ENCODE data around the gene TPM3.
A peak's percentile ranks its signal among the peaks of the same experiment; 100 is the strongest.

TPM3 gene

GRCh38 chr1:154220071-154220969, 28.4 kb upstream of the TPM3 start, which contains the start of gene UBAP2L:
TSS of gene UBAP2L (plus strand) at chr1:154220955. CDS start at chr1:154225124, 4,169 bp downstream.
- peaks cover 55% of the 10 kb centered on the region for H3K4me1 ChIP-seq (ENCODE audit: insufficient read depth, low read length, poor library complexity, severe bottlenecking)
- peaks cover 11% of the 10 kb centered on the region for H3K36me3 ChIP-seq (ENCODE audit: insufficient read depth, low read length)
- H3K9ac ChIP-seq (ENCODE audit: low read depth, low read length, poor library complexity, severe bottlenecking): peak within 1 kb of the TSS; percentile 97
- H2AFZ ChIP-seq (ENCODE audit: low read length): peak within 1 kb of the TSS; percentile 76
- TF ChIP-seq EZH2phosphoT487 (IDR thresholded peaks at IDR 0.05; ENCODE audit: borderline replicate concordance) (no peak), CTCF (conservative IDR thresholded peaks at IDR 0.05; ENCODE audit: low read length) (no peak)
- peak within 1 kb of the TSS; percentile 99 for H3K4me2 ChIP-seq (ENCODE audit: low read depth, low read length, poor library complexity, severe bottlenecking)
- no peaks in the 10 kb centered on the region for H3F3A ChIP-seq (ENCODE audit: low read depth)
- H3K27me3 ChIP-seq (ENCODE audit: insufficient read depth, low read length, poor library complexity, severe bottlenecking): no peaks in the 10 kb centered on the region
- peaks cover 68% of the 10 kb centered on the region for H4K20me1 ChIP-seq (ENCODE audit: insufficient read depth, low read length, poor library complexity, severe bottlenecking)
- H3K79me2 ChIP-seq (ENCODE audit: insufficient read depth, low read length): peaks cover 95% of the 10 kb centered on the region
- H3K9me2 ChIP-seq (replicated peaks; ENCODE audit: low read depth, low read length): no peaks in the 10 kb centered on the region
- H3K4me3 ChIP-seq (ENCODE audit: low read length, poor library complexity, severe bottlenecking): peak within 1 kb of the TSS; percentile 91
- no peaks in the 10 kb centered on the region for H3K9me3 ChIP-seq (ENCODE audit: insufficient read depth, low read depth, low read length)

GRCh38 chr1:154219541-154219940, 27.6 kb upstream of the TPM3 start:
- Histone ChIP-seq H3K9me2 (replicated peaks; ENCODE audit: low read depth, low read length) (no peaks in the 10 kb centered on the region), H3K9ac (ENCODE audit: low read depth, low read length, poor library complexity, severe bottlenecking) (peak overlapping the region; percentile 96), H3K4me3 (ENCODE audit: low read length, poor library complexity, severe bottlenecking) (peak overlapping the region; percentile 91), H3K4me2 (ENCODE audit: low read depth, low read length, poor library complexity, severe bottlenecking) (peak overlapping the region; percentile 95), H2AFZ (ENCODE audit: low read length) (no peak overlapping the region), H3K36me3 (ENCODE audit: insufficient read depth, low read length) (peaks cover 7% of the 10 kb centered on the region), H3K79me2 (ENCODE audit: insufficient read depth, low read length) (peaks cover 88% of the 10 kb centered on the region), H3K9me3 (ENCODE audit: insufficient read depth, low read depth, low read length) (no peaks in the 10 kb centered on the region), H3F3A (ENCODE audit: low read depth) (no peaks in the 10 kb centered on the region), H3K27me3 (ENCODE audit: insufficient read depth, low read length, poor library complexity, severe bottlenecking) (no peaks in the 10 kb centered on the region), H3K4me1 (ENCODE audit: insufficient read depth, low read length, poor library complexity, severe bottlenecking) (peaks cover 51% of the 10 kb centered on the region), H4K20me1 (ENCODE audit: insufficient read depth, low read length, poor library complexity, severe bottlenecking) (peaks cover 61% of the 10 kb centered on the region)
- TF ChIP-seq CTCF (conservative IDR thresholded peaks at IDR 0.05; ENCODE audit: low read length): no peak
- no peak for TF ChIP-seq EZH2phosphoT487 (IDR thresholded peaks at IDR 0.05; ENCODE audit: borderline replicate concordance)

- H3K4me3 ChIP-seq (ENCODE audit: low read length, poor library complexity, severe bottlenecking): peak overlapping the region; percentile 91
- TF ChIP-seq EZH2phosphoT487 (IDR thresholded peaks at IDR 0.05; ENCODE audit: borderline replicate concordance) (no peak), CTCF (conservative IDR thresholded peaks at IDR 0.05; ENCODE audit: low read length) (no peak)
- no peaks in the 10 kb centered on the region for H3K9me2 ChIP-seq (replicated peaks; ENCODE audit: low read depth, low read length)
- peak overlapping the region; percentile 95 for H3K4me2 ChIP-seq (ENCODE audit: low read depth, low read length, poor library complexity, severe bottlenecking)
- peak overlapping the region; percentile 96 for H3K9ac ChIP-seq (ENCODE audit: low read depth, low read length, poor library complexity, severe bottlenecking)
- H3K79me2 ChIP-seq (ENCODE audit: insufficient read depth, low read length): peaks cover 84% of the 10 kb centered on the region
- no peaks in the 10 kb centered on the region for H3K27me3 ChIP-seq (ENCODE audit: insufficient read depth, low read length, poor library complexity, severe bottlenecking)
- H3K9me3 ChIP-seq (ENCODE audit: insufficient read depth, low read depth, low read length): no peaks in the 10 kb centered on the region
- H3F3A ChIP-seq (ENCODE audit: low read depth): no peaks in the 10 kb centered on the region
- peaks cover 54% of the 10 kb centered on the region for H4K20me1 ChIP-seq (ENCODE audit: insufficient read depth, low read length, poor library complexity, severe bottlenecking)
- H2AFZ ChIP-seq (ENCODE audit: low read length): no peak overlapping the region
- peaks cover 17% of the 10 kb centered on the region for H3K36me3 ChIP-seq (ENCODE audit: insufficient read depth, low read length)
- H3K4me1 ChIP-seq (ENCODE audit: insufficient read depth, low read length, poor library complexity, severe bottlenecking): peaks cover 41% of the 10 kb centered on the region
These were observed 26.6 kb upstream of the TPM3 start for GRCh38 chr1:154218545-154218944.

Measured in Loucy (cell line).